ENCODE results near the gene ITGB5.
A peak's percentile ranks its signal among the peaks of the same experiment; 100 is the strongest.

The ITGB5 gene

DNA sequence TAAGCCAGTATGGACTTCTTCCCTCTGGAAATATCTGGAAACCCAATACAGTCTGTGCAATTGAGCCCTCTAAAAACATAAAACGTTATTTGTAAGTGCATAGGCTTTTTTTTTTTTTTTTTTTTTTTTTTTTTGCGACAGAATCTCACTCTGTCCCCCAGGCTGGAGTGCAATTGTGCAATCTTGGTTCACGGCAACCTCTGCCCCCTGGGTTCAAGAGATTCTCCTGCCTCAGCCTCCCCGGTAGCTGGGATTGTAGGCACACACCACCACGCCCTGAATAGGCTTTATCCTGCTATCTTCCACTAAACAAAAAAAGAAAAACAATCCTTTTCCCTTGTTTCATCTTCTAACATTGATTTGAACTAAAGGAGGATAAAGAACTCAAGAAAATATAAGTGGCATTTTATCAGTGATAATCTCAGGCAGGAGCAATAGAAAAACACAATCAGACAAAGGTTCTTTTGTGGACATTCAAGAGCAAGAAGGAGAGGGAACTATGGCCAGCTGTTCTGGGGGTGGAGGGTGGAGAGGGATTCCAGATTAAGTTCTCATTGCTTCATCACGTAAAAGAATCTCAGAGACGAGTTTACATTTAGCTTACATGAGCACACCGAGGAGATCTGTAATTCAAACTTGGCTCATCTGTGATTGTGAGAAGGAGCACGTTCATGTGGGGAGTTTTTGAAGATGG, 68.6 kb downstream of the ITGB5 start:
- H3K36me3 ChIP-seq (ENCODE audit: control insufficient read depth in 1 of 2, insufficient read depth in 2 of 2, low read length in 2 of 2): peaks cover 9 to 18% of the 10 kb centered on the region in 2 donors

DNA sequence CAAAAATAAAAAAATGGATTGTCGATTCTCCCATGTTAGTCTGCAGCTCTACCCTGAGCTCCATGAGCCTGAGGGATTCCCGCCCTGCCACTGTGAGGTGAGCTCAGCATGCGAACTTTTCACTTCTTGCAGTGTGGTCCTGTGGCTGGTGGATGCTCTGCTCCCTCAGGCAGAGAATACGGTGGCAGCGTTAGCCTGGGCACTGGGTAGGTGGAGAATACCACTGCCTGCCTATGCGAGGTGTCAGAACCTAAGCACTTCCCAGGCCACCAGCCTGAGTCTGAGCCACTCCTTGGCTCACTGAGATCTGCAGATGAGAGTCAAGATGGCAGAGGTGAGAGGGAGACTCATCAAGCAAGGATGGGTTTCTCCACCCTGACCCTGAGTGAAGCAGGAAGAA, 70.1 kb downstream of the ITGB5 start:
- H3K4me3 ChIP-seq (ENCODE audit: low read depth in 1 of 2, low read length in 2 of 2): no peak overlapping the region
- H3K27ac ChIP-seq (ENCODE audit: low read length): no peak overlapping the region
- H3K27me3 ChIP-seq (ENCODE audit: low read depth, low read length): no peaks in the 10 kb centered on the region
- peaks cover 9 to 18% of the 10 kb centered on the region in 2 donors for H3K36me3 ChIP-seq (ENCODE audit: control insufficient read depth in 1 of 2, insufficient read depth in 2 of 2, low read length in 2 of 2)
- peaks cover 7 to 19% of the 10 kb centered on the region in 2 donors for H3K4me1 ChIP-seq (ENCODE audit: control insufficient read depth in 1 of 2, insufficient read depth in 2 of 2, low read length in 2 of 2)
- H3K9me3 ChIP-seq (ENCODE audit: control insufficient read depth in 1 of 2, low read length in 2 of 2): no peaks in the 10 kb centered on the region

More for the DNA sequence above, 68.6 kb downstream of the ITGB5 start:
- H3K27ac ChIP-seq (ENCODE audit: low read length): no peak overlapping the region
- H3K9me3 ChIP-seq (ENCODE audit: control insufficient read depth in 1 of 2, low read length in 2 of 2): no peaks in the 10 kb centered on the region
- H3K4me3 ChIP-seq (ENCODE audit: low read depth in 1 of 2, low read length in 2 of 2): no peak overlapping the region
- no peaks in the 10 kb centered on the region for H3K27me3 ChIP-seq (ENCODE audit: low read depth, low read length)
- peaks cover 4 to 5% of the 10 kb centered on the region in 2 donors for H3K4me1 ChIP-seq (ENCODE audit: control insufficient read depth in 1 of 2, insufficient read depth in 2 of 2, low read length in 2 of 2)

DNA sequence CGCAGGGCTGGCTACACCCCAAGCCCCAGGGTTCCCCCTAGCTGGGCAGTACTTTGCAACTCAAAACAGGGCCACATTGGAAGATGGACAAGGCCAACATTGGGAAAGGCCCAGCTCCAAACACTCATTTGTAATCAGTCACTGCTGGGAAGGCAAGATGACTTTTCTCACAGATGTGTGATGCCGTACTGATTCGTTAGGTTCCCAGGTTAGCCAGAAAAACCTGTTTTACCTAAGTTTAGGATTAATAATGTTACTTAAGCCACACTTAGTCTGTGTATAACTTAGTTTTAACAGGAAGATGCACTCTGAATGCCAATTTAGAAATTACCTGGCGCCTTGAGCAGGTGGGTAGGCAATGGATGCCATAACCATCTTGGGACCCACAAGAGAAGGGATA, 71.0 kb downstream of the ITGB5 start:
- Histone ChIP-seq H3K27ac (ENCODE audit: low read length) (no peak overlapping the region), H3K27me3 (ENCODE audit: low read depth, low read length) (no peaks in the 10 kb centered on the region), H3K4me1 (ENCODE audit: control insufficient read depth in 1 of 2, insufficient read depth in 2 of 2, low read length in 2 of 2) (peaks cover 11 to 21% of the 10 kb centered on the region in 2 donors), H3K36me3 (ENCODE audit: control insufficient read depth in 1 of 2, insufficient read depth in 2 of 2, low read length in 2 of 2) (peaks cover 9 to 18% of the 10 kb centered on the region in 2 donors), H3K9me3 (ENCODE audit: control insufficient read depth in 1 of 2, low read length in 2 of 2) (no peaks in the 10 kb centered on the region), H3K4me3 (ENCODE audit: low read depth in 1 of 2, low read length in 2 of 2) (no peak overlapping the region)

DNA sequence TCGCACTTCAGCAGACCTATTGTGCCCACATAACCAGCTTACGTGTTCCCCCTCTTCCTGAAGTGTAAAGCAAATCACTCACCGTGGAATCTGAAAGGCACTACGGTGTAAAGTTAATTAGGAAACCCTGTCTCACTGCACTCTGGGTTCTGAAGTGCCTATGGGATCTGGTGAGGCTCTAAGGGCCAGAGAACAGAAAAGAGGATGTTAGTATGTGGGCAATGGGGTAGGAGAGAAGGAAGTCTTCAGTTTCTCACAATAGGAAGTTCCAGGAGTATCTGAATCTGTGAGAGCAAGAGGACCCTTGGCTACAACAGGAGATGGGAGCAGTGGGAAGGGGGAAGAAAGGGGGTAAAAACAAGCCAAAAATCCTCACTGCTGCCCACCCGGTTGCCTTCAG, 71.4 kb downstream of the ITGB5 start:
- H3K27ac ChIP-seq (ENCODE audit: low read length): no peak overlapping the region
- H3K27me3 ChIP-seq (ENCODE audit: low read depth, low read length): no peaks in the 10 kb centered on the region
- peaks cover 9 to 18% of the 10 kb centered on the region in 2 donors for H3K36me3 ChIP-seq (ENCODE audit: control insufficient read depth in 1 of 2, insufficient read depth in 2 of 2, low read length in 2 of 2)
- no peaks in the 10 kb centered on the region for H3K9me3 ChIP-seq (ENCODE audit: control insufficient read depth in 1 of 2, low read length in 2 of 2)
- peaks cover 11 to 21% of the 10 kb centered on the region in 2 donors for H3K4me1 ChIP-seq (ENCODE audit: control insufficient read depth in 1 of 2, insufficient read depth in 2 of 2, low read length in 2 of 2)
- no peak overlapping the region for H3K4me3 ChIP-seq (ENCODE audit: low read depth in 1 of 2, low read length in 2 of 2)

GRCh38 chr3:124814620-124815421, 72.3 kb downstream of the ITGB5 start:
- H3K27ac ChIP-seq (ENCODE audit: low read length): peak overlapping the region; percentile 43
- no peaks in the 10 kb centered on the region for H3K9me3 ChIP-seq (ENCODE audit: control insufficient read depth in 1 of 2, low read length in 2 of 2)
- H3K27me3 ChIP-seq (ENCODE audit: low read depth, low read length): no peaks in the 10 kb centered on the region
- peaks cover 9 to 18% of the 10 kb centered on the region in 2 donors for H3K36me3 ChIP-seq (ENCODE audit: control insufficient read depth in 1 of 2, insufficient read depth in 2 of 2, low read length in 2 of 2)
- no peak overlapping the region for H3K4me3 ChIP-seq (ENCODE audit: low read depth in 1 of 2, low read length in 2 of 2)
- H3K4me1 ChIP-seq (ENCODE audit: control insufficient read depth in 1 of 2, insufficient read depth in 2 of 2, low read length in 2 of 2): peaks cover 11 to 21% of the 10 kb centered on the region in 2 donors

- peaks cover 11 to 15% of the 10 kb centered on the region in 2 donors for H3K4me1 ChIP-seq (ENCODE audit: control insufficient read depth in 1 of 2, insufficient read depth in 2 of 2, low read length in 2 of 2)
- no peaks in the 10 kb centered on the region for H3K9me3 ChIP-seq (ENCODE audit: control insufficient read depth in 1 of 2, low read length in 2 of 2)
- peaks cover 14 to 18% of the 10 kb centered on the region in 2 donors for H3K36me3 ChIP-seq (ENCODE audit: control insufficient read depth in 1 of 2, insufficient read depth in 2 of 2, low read length in 2 of 2)
- H3K4me3 ChIP-seq (ENCODE audit: low read depth in 1 of 2, low read length in 2 of 2): no peak overlapping the region
- peak overlapping the region; percentile 78 for H3K27ac ChIP-seq (ENCODE audit: low read length)
- no peaks in the 10 kb centered on the region for H3K27me3 ChIP-seq (ENCODE audit: low read depth, low read length)
Measured at GRCh38 chr3:124813541-124813940, 73.6 kb downstream of the ITGB5 start.

- H3K27ac ChIP-seq (ENCODE audit: low read length): peak overlapping the region; percentile 78
- peaks cover 14 to 19% of the 10 kb centered on the region in 2 donors for H3K36me3 ChIP-seq (ENCODE audit: control insufficient read depth in 1 of 2, insufficient read depth in 2 of 2, low read length in 2 of 2)
- peak overlapping the region in 1 of 2 donors; percentile 16 for H3K4me3 ChIP-seq (ENCODE audit: low read depth in 1 of 2, low read length in 2 of 2)
- H3K4me1 ChIP-seq (ENCODE audit: control insufficient read depth in 1 of 2, insufficient read depth in 2 of 2, low read length in 2 of 2): peaks cover 11 to 15% of the 10 kb centered on the region in 2 donors
- H3K9me3 ChIP-seq (ENCODE audit: control insufficient read depth in 1 of 2, low read length in 2 of 2): no peaks in the 10 kb centered on the region
- H3K27me3 ChIP-seq (ENCODE audit: low read depth, low read length): no peaks in the 10 kb centered on the region
Measured at GRCh38 chr3:124812291-124813265, 74.6 kb downstream of the ITGB5 start.

DNA sequence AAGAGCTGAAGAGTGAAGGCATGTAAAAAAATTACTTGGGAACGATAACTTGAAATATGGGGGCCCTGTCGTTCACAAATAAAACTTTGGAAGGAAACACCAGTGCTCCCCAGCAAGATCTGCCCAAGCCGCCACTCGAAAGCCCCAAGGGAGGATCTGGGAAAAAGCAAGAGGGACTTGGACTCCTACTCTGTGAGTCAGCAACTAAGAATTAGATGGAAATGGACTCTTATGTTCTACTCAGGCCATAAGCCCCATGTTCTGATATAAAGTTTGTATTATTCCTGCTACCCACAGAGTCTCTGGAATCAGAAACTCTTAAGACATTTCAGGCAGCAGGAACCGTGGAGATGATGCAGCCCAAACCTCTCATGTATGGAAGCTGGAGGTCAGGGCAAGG, 75.7 kb downstream of the ITGB5 start:
- peak overlapping the region; percentile 7 for H3K27ac ChIP-seq (ENCODE audit: low read length)
- H3K36me3 ChIP-seq (ENCODE audit: control insufficient read depth in 1 of 2, insufficient read depth in 2 of 2, low read length in 2 of 2): peaks cover 7 to 10% of the 10 kb centered on the region in 2 donors

DNA sequence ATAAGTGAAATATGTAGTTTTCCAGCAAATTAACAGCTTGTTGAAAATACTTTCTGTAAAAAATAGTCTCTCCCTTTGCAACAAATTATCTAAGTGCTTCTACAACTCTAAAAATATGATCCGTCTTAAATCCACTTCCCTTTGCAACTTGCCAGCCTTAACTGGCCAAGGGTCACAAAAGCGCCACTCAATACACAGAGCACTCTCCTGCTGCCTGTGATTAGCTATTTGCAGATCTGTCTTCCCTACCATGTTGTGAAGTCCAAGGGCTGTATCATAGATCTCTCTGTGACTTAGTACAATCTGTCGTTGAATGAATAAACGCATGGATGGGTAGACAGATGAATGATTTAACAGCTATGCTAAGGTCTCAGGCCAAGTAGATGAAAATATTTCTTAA, 76.2 kb downstream of the ITGB5 start:
- no peak overlapping the region for H3K4me3 ChIP-seq (ENCODE audit: low read depth in 1 of 2, low read length in 2 of 2)
- peaks cover 11 to 15% of the 10 kb centered on the region in 2 donors for H3K4me1 ChIP-seq (ENCODE audit: control insufficient read depth in 1 of 2, insufficient read depth in 2 of 2, low read length in 2 of 2)
- no peaks in the 10 kb centered on the region for H3K9me3 ChIP-seq (ENCODE audit: control insufficient read depth in 1 of 2, low read length in 2 of 2)
- H3K27ac ChIP-seq (ENCODE audit: low read length): no peak overlapping the region
- no peaks in the 10 kb centered on the region for H3K27me3 ChIP-seq (ENCODE audit: low read depth, low read length)
- peaks cover 7 to 10% of the 10 kb centered on the region in 2 donors for H3K36me3 ChIP-seq (ENCODE audit: control insufficient read depth in 1 of 2, insufficient read depth in 2 of 2, low read length in 2 of 2)

More for the DNA sequence above, 75.7 kb downstream of the ITGB5 start:
- Histone ChIP-seq H3K4me1 (ENCODE audit: control insufficient read depth in 1 of 2, insufficient read depth in 2 of 2, low read length in 2 of 2) (peaks cover 11 to 15% of the 10 kb centered on the region in 2 donors), H3K4me3 (ENCODE audit: low read depth in 1 of 2, low read length in 2 of 2) (no peak overlapping the region), H3K9me3 (ENCODE audit: control insufficient read depth in 1 of 2, low read length in 2 of 2) (no peaks in the 10 kb centered on the region), H3K27me3 (ENCODE audit: low read depth, low read length) (no peaks in the 10 kb centered on the region)

DNA sequence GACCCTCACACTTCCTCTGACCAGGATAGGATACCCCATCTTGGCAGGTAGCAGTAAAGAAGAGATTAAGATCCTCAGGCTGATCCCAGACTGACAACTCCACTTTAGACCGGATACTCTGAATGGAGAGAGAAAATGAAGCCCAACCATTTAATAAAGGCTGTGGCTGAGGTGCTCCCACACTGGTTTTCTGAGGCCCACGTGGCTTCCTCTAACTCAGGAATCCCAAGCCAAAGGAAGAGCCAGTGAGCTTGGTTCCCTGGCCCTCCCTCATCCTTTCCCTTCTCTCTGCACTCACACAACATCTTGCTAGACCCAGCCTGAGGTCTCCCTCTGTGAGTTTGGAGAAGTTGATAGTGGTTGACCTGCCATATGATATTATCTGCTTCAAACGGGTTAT, 78.1 kb downstream of the ITGB5 start:
- Histone ChIP-seq H3K9me3 (ENCODE audit: control insufficient read depth in 1 of 2, low read length in 2 of 2) (no peaks in the 10 kb centered on the region), H3K27me3 (ENCODE audit: low read depth, low read length) (no peaks in the 10 kb centered on the region), H3K4me1 (ENCODE audit: control insufficient read depth in 1 of 2, insufficient read depth in 2 of 2, low read length in 2 of 2) (peaks cover 11 to 15% of the 10 kb centered on the region in 2 donors), H3K4me3 (ENCODE audit: low read depth in 1 of 2, low read length in 2 of 2) (no peak overlapping the region), H3K36me3 (ENCODE audit: control insufficient read depth in 1 of 2, insufficient read depth in 2 of 2, low read length in 2 of 2) (peaks cover 0 to 10% of the 10 kb centered on the region in 2 donors), H3K27ac (ENCODE audit: low read length) (no peak overlapping the region)
